OCI-LY1 (cell line): Measurements from ENCODE around the gene CRKL.

Experiments used
- H2AFZ ChIP-seq: fragments of 200-600 bp; sonication (generic), shearing (Covaris generic); 2 replicates; pipeline ENCODE4 v1.6.0; 2014; ENCODE audit warnings: antibody characterized with exemption, mild to moderate bottlenecking, low read length
- H3F3A ChIP-seq: fragments of 200-600 bp; sonication (generic), shearing (Covaris generic); 2 replicates; pipeline ENCODE4 v1.6.0; 2014; ENCODE audit warnings: mild to moderate bottlenecking, antibody characterized with exemption, low read length, moderate library complexity; ENCODE audit not compliant: insufficient read depth
- H3K27ac ChIP-seq: fragments of 200-600 bp; sonication (generic); 2 replicates; pipeline ENCODE4 v1.5.1; 2014; ENCODE audit warnings: low read length, mixed run types, mild to moderate bottlenecking, low read depth; ENCODE audit not compliant: poor library complexity, severe bottlenecking
- H3K27me3 ChIP-seq: fragments of 200-600 bp; sonication (generic); 2 replicates; pipeline ENCODE4 v1.6.0; 2014; ENCODE audit warnings: antibody characterized with exemption, mild to moderate bottlenecking, low read length, moderate library complexity; ENCODE audit not compliant: insufficient read depth
- H3K36me3 ChIP-seq: fragments of 200-600 bp; sonication (generic); 2 replicates; pipeline ENCODE4 v1.6.1; 2014; ENCODE audit warnings: mild to moderate bottlenecking, antibody characterized with exemption, low read length, moderate library complexity, mixed read lengths; ENCODE audit not compliant: insufficient read depth
- H3K4me1 ChIP-seq: fragments of 200-600 bp; sonication (generic); 2 replicates; pipeline ENCODE4 v1.5.1; 2014; ENCODE audit warnings: mild to moderate bottlenecking, low read length, moderate library complexity; ENCODE audit not compliant: insufficient read depth, severe bottlenecking
- H3K4me2 ChIP-seq: fragments of 200-600 bp; sonication (generic), shearing (Covaris generic); 2 replicates; pipeline ENCODE4 v1.6.1; 2014; ENCODE audit warnings: low read length
- H3K4me3 ChIP-seq: fragments of 200-600 bp; sonication (generic); 2 replicates; pipeline ENCODE4 v1.5.1; 2014; ENCODE audit warnings: low read length, low read depth, mild to moderate bottlenecking, mixed read lengths; ENCODE audit not compliant: poor library complexity, severe bottlenecking
- H3K79me2 ChIP-seq: fragments of 200-600 bp; shearing (Covaris generic); 2 replicates; pipeline ENCODE4 v1.6.1; 2016; ENCODE audit warnings: mixed run types, low read length, mixed read lengths; ENCODE audit not compliant: insufficient read depth
- H3K9ac ChIP-seq: fragments of 200-600 bp; sonication (generic), shearing (Covaris generic); 2 replicates; pipeline ENCODE4 v1.6.1; 2014; ENCODE audit warnings: mild to moderate bottlenecking, low read length, mixed read lengths
- H3K9me2 ChIP-seq: fragments of 200-600 bp; sonication (generic), shearing (Covaris generic); 2 replicates; pipeline ENCODE4 v1.6.1; 2014; ENCODE audit warnings: low read depth, mild to moderate bottlenecking, low read length, mixed read lengths
- H3K9me3 ChIP-seq: fragments of 200-600 bp; shearing (Covaris generic); 2 replicates; pipeline ENCODE4 v1.6.1; 2014; ENCODE audit warnings: low read length, mixed read lengths
- H4K20me1 ChIP-seq: fragments of 200-600 bp; sonication (generic), shearing (Covaris generic); 2 replicates; pipeline ENCODE4 v1.6.0; 2016; ENCODE audit warnings: mild to moderate bottlenecking, low read length; ENCODE audit not compliant: insufficient read depth
- EZH2 ChIP-seq: fragments of 200-600 bp; sonication (generic), shearing (Covaris generic); IDR thresholded peaks from 2 replicates; pipeline ENCODE4 v1.8.0; 2017; ENCODE audit warnings: borderline replicate concordance, mixed run types, mild to moderate bottlenecking, antibody characterized with exemption, low read length, moderate library complexity, mixed read lengths
- TF ChIP-seq, protein P1 (sequence below): fragments of 200-600 bp; sonication (generic), shearing (Covaris generic); IDR thresholded peaks from 2 replicates; pipeline ENCODE4 v1.5.1; 2017; ENCODE audit warnings: mild to moderate bottlenecking, antibody characterized with exemption, low read length, moderate library complexity, mixed read lengths

Gene CRKL

DNA sequence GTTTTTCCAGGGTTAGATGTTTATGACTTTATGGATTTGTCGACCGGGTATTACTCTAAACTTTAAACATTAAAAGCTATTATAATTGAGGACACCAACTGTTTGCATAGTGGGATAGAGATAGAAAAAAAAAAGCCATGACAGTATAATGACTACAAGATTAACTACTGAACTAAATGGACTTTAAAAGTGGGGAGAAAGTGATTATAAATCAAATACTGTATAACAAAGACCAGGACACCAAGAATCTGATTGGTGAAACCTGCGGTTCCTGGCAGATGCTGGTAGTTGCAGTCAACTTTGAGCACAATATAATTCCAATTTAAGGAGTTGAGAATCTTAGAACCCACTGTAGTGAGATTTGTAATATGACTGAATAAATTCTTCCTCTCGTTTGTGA is 2.5 kb downstream of the CRKL start:
- Histone ChIP-seq H3F3A (no peaks in the 10 kb centered on the region), H3K27ac (peak overlapping the region; percentile 14), H3K9me2 (no peaks in the 10 kb centered on the region), H3K27me3 (no peaks in the 10 kb centered on the region), H4K20me1 (peaks cover 6% of the 10 kb centered on the region; the same call in 1 of the 2 replicates), H3K9ac (peak overlapping the region; percentile 93), H3K79me2 (peaks cover 71% of the 10 kb centered on the region), H3K4me1 (peaks cover 54% of the 10 kb centered on the region), H3K9me3 (no peaks in the 10 kb centered on the region), H2AFZ (no peak overlapping the region), H3K4me2 (peak overlapping the region; percentile 87), H3K36me3 (peaks cover 12% of the 10 kb centered on the region; the same call in 1 of the 2 replicates), H3K4me3 (peak overlapping the region; percentile 93)
- TF ChIP-seq, protein P1, sequence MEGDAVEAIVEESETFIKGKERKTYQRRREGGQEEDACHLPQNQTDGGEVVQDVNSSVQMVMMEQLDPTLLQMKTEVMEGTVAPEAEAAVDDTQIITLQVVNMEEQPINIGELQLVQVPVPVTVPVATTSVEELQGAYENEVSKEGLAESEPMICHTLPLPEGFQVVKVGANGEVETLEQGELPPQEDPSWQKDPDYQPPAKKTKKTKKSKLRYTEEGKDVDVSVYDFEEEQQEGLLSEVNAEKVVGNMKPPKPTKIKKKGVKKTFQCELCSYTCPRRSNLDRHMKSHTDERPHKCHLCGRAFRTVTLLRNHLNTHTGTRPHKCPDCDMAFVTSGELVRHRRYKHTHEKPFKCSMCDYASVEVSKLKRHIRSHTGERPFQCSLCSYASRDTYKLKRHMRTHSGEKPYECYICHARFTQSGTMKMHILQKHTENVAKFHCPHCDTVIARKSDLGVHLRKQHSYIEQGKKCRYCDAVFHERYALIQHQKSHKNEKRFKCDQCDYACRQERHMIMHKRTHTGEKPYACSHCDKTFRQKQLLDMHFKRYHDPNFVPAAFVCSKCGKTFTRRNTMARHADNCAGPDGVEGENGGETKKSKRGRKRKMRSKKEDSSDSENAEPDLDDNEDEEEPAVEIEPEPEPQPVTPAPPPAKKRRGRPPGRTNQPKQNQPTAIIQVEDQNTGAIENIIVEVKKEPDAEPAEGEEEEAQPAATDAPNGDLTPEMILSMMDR = no peak
- TF ChIP-seq EZH2 = no peak

DNA sequence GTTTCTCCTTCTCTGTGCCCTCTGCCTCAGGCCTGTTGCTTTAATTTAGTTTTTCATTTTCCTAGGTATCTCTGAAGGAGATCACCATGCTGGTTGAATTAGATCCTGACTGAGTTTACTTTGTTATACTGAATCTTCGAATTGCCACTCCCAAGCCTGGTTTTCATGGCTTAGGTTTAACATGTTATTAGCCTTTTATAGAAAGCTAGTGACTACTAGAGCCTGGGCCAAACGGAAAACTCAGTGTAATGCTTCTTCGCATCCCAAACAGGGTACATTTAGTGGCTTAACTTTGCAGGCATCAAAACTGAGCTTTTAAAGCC is 3.6 kb downstream of the CRKL start:
- Histone ChIP-seq H3K79me2 (peaks cover 82% of the 10 kb centered on the region), H3K36me3 (peaks cover 12% of the 10 kb centered on the region; the same call in 1 of the 2 replicates), H2AFZ (no peak overlapping the region), H3F3A (no peaks in the 10 kb centered on the region), H3K4me1 (peaks cover 66% of the 10 kb centered on the region), H3K4me3 (peak overlapping the region; percentile 93), H3K27me3 (no peaks in the 10 kb centered on the region), H4K20me1 (peaks cover 6% of the 10 kb centered on the region; the same call in 1 of the 2 replicates), H3K27ac (peak overlapping the region; percentile 14), H3K9ac (peak overlapping the region; percentile 93), H3K4me2 (peak overlapping the region; percentile 87), H3K9me3 (no peaks in the 10 kb centered on the region), H3K9me2 (no peaks in the 10 kb centered on the region)
- TF ChIP-seq EZH2 = no peak
- TF ChIP-seq, protein P1 = no peak

DNA sequence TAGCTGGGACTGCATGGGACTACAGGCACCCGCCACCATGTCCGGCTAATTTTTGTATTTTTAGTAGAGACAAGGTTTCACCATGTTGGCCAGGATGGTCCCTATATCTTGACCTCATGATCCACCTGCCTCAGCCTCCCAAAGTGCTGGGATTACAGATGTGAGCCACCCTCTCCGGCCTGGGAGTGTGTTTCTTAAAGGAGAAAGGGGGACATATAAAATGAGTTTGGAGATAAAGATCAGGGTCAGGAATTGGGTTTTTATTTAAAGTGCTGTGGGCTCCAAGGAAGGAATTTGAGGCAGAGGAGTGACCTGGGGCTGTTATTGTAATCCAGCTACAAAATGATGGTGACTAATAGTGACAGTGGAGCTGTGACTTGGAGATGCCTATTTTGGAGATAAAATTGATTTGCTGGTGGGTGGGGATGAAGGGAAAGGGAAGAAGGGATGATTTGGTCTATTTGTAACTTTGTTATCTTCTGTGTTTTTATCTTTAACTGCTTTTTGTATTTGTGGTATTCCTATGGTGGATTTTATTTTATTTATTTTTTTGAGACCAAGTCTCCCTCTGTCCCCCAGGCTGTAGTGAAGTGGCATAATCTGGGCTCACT is 5.0 kb downstream of the CRKL start:
- H3K9me2 ChIP-seq = no peaks in the 10 kb centered on the region
- no peak overlapping the region for H3K27ac ChIP-seq
- H3K27me3 ChIP-seq = no peaks in the 10 kb centered on the region
- TF ChIP-seq, protein P1 = no peak
- TF ChIP-seq EZH2 = no peak
- peaks cover 96% of the 10 kb centered on the region for H3K79me2 ChIP-seq
- H2AFZ ChIP-seq = no peak overlapping the region
- peaks cover 16% of the 10 kb centered on the region; the same call in 1 of the 2 replicates for H3K36me3 ChIP-seq
- H3K4me2 ChIP-seq = peak overlapping the region; percentile 87; the same call in 1 of the 2 replicates
- H3F3A ChIP-seq = no peaks in the 10 kb centered on the region
- peaks cover 8% of the 10 kb centered on the region; the same call in 1 of the 2 replicates for H4K20me1 ChIP-seq
- no peaks in the 10 kb centered on the region for H3K9me3 ChIP-seq
- peaks cover 67% of the 10 kb centered on the region for H3K4me1 ChIP-seq
- peak overlapping the region; percentile 93 for H3K4me3 ChIP-seq
- no peak overlapping the region; the same call in 1 of the 2 replicates for H3K9ac ChIP-seq
